Right lobe of liver (tissue), 4 donors: Measurements from ENCODE around the gene ZNF384.

Experiments used
- POLR2A ChIP-seq: fragments of 450-650 bp; IDR thresholded peaks from one replicate; pipeline ENCODE4 v1.6.1; 2017; ENCODE audit warnings: antibody characterized with exemption, mild to moderate bottlenecking
- TF ChIP-seq, protein P1 (sequence below), 4 donors: fragments of 200-600 bp in 3 of 4; fragments of 450-650 bp in 1 of 4; IDR thresholded peaks; one replicate each; pipeline versions ENCODE4 v1.5.1 to v1.8.0; 2016 to 2022; ENCODE audit warnings: antibody characterized with exemption in 4 of 4, mild to moderate bottlenecking in 2 of 4
- donor health status: DM: no; HTN: no; CAD: no.
- donor health status: DM: no; HTN: no; CAD: no.
- donor health status: DM: no; HTN: yes; CAD: no.

DNA sequence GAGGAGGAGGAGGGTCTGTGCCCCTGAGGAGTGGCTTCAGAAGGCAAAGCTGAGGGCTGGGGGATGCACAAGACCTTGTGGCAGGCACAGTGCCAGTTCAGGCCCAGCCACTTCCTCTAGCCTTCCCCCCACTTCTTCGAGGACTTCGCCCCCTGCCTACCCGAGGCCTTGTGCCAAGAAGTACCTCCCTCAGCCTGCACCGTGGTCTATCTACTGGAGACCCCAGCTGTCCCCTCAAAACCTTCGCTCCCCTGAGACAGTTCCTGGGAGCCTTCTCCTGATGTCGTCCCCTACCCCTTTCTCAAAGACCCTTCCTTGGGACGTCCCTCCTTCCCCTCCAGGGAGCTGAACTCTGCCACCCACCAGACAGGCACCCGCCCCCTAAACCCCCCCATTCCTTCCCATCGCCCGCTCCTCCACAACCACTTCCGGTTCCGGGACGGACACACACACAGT, 604 bp downstream of the ZNF384 start:
- TF ChIP-seq POLR2A: no peak
- TF ChIP-seq, protein P1, sequence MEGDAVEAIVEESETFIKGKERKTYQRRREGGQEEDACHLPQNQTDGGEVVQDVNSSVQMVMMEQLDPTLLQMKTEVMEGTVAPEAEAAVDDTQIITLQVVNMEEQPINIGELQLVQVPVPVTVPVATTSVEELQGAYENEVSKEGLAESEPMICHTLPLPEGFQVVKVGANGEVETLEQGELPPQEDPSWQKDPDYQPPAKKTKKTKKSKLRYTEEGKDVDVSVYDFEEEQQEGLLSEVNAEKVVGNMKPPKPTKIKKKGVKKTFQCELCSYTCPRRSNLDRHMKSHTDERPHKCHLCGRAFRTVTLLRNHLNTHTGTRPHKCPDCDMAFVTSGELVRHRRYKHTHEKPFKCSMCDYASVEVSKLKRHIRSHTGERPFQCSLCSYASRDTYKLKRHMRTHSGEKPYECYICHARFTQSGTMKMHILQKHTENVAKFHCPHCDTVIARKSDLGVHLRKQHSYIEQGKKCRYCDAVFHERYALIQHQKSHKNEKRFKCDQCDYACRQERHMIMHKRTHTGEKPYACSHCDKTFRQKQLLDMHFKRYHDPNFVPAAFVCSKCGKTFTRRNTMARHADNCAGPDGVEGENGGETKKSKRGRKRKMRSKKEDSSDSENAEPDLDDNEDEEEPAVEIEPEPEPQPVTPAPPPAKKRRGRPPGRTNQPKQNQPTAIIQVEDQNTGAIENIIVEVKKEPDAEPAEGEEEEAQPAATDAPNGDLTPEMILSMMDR (IDR thresholded peaks at IDR 0.05): no peak
